22Rv1 (cell line): Measurements from ENCODE around the gene KRT7.

ENCODE experiments used
- ZFX ChIP-seq: fragments of 450-650 bp; IDR thresholded peaks from 2 replicates; pipeline ENCODE4 v1.6.1; 2017; ENCODE audit warnings: antibody characterized with exemption, borderline replicate concordance
- TF ChIP-seq, protein P1 (sequence below): fragments of 450-650 bp; IDR thresholded peaks from 2 replicates; pipeline ENCODE4 v1.5.1; 2017; ENCODE audit warnings: mild to moderate bottlenecking

GRCh38 chr12:52285851-52286530 is 52.9 kb downstream of the KRT7 start:
- TF ChIP-seq, protein P1, sequence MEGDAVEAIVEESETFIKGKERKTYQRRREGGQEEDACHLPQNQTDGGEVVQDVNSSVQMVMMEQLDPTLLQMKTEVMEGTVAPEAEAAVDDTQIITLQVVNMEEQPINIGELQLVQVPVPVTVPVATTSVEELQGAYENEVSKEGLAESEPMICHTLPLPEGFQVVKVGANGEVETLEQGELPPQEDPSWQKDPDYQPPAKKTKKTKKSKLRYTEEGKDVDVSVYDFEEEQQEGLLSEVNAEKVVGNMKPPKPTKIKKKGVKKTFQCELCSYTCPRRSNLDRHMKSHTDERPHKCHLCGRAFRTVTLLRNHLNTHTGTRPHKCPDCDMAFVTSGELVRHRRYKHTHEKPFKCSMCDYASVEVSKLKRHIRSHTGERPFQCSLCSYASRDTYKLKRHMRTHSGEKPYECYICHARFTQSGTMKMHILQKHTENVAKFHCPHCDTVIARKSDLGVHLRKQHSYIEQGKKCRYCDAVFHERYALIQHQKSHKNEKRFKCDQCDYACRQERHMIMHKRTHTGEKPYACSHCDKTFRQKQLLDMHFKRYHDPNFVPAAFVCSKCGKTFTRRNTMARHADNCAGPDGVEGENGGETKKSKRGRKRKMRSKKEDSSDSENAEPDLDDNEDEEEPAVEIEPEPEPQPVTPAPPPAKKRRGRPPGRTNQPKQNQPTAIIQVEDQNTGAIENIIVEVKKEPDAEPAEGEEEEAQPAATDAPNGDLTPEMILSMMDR = no peak
- no peak for TF ChIP-seq ZFX
